HG03442 (cell line): Measurements from ENCODE around the gene EPB42.
"Not testable (repeated sequence)": the region's sequence is repeated elsewhere in the genome, so short reads cannot be mapped to it uniquely, and the experiment has no call there.

Experiments used
- ATAC-seq: cut with Tn5 transposase; IDR thresholded peaks from one replicate; pipeline ENCODE4 v1.9.1; 2021; ENCODE audit warnings: mild to moderate bottlenecking, moderate library complexity; ENCODE audit not compliant: unreplicated experiment

The EPB42 gene

DNA sequence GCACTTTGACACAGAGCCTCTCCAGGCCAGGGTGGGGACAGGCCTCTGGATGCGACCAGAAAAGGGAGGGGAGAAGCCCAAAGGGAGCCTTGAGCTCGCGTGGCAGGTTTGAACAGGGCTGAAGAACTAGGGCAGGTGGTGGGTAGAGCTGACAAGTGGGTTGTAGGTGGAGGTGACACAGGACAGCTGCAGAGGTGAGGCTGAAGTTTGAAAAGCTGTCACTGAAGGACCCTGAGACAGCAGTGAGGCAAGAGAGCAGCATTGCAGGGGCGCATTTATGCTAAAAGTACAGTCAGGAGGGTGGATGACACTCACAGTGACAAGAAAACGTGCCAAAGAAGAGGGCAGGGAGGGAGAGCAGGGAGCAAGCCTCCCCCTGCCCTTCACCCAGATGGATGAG is 21.8 kb upstream of the EPB42 start:
- ATAC-seq = no peak

DNA sequence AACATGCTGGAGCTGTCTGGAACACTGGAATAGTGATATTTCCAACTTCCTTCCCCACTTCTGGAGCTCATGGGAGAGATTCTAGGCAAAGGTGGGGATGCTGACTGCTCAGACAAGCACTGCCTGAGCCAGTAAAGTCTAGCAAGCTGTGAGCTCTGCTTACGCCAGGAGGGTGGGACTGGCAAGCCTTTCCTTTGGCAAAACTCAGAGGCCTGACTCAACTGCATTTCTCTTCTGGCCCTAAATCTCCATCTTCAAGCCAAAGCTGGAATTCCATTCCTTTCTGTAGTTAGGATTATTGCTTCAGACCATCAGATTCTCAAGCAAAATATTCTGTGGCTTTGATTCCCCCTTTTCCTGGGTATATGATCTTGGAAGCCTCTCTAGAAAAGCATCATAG is 20.3 kb upstream of the EPB42 start:
- no peak for ATAC-seq

DNA sequence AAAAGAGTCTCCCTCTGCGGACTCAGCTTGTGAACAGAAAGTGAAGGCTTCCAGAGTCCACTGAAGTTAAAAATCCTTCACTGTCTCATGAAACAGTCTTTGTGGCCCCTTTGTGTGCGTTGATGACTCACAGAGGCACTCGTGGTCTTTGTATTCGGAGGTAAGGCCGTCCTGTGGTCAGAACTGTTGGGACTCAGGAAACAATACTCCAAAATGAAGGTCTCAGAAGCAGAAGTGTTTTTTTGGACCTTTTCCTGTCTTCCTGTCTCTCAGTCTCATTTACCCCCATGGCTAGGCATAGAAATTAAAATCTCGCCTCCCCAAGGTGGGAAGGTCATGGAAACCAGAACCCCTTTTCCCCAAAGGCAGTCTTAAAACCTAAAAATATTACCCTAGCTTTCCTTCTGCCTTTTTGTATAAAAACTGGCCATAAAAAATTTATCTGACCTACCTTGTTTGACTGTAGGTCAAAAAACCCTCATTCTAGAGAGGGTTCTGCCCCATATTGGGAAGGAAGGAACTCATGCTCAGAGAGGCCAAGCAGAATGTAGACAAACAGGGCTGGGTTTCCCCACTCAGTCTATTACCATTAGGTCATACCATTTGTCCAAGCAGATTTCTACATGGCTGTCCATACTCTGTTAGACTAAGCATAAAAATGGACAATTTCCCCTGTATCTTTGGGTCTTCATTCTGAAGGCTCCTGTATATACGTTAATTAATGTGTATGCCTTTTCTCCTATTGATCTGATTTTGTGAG is 19.1 kb upstream of the EPB42 start:
- peak; percentile 58 for ATAC-seq

DNA sequence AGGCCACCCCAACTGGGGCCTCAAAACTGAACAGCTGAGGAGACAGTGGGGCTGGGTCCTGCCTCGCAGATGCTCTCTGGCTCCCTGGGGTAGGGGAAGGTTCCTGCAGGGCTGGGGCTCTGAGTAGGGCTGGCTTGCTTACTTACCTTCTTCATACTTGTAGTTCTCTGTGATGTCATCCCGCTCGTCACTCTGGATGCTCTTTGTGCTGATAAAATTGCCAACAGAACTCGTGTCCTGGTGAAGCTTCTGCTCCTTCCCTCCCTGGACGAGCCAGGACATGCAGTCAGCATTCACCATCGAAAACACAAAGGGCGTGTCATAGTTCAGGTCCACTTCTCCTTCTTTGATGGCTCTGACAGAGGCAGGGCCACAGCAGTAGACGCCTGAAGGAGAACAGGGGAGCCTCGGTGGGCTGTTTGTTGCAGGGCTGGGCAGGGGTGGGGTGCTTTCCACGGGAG is 17.9 kb upstream of the EPB42 start:
- no peak for ATAC-seq

DNA sequence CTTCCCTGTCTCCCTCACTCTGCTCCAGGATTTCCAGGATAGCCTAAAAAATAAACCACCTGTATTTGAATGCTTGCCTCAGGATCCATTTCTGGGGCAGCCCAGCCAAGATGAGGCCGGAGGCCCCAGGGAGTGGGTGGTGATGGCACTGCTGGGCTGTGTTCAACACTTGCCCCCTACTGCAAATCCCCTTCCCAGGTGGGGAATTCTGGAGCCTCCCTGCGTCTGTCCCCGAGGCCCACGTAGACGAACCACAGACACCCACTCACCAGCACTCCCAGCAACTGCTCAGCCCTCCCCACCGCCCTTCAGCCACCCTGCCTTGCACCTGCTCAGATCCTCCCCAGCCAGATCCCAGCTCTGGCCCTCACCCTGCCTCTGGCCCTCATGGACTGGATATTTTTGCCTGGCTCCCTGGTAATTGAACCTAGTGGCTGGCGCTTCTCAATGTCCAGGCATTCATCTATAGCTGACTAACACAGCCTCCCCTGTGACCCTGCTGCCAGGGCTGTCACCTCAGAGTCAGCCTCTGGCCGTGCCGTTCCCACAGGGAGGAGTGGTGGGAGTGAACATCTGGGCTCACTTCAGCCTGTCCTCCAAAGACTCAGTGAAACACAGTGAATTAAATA is 17.1 kb upstream of the EPB42 start:
- ATAC-seq = no peak

DNA sequence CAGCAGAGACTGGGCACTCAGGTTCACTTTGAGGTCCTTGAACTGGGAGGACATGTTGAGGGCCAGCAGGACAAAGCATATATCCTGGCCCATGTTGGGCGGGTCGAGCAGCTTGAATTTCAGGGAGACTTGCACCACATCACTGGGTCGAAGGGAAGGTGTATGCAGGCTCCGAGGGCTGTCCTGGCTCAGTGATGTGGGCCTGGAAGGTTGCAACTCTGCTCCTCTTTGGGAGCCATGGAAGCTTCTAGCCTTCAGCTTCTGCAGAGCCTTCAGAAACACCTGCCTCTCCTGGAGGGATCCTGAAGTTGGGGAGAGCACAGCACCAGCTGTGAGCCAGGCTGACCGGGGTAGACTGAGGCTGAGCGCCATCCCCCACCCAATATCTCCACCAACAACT is 14.7 kb upstream of the EPB42 start:
- no peak for ATAC-seq

DNA sequence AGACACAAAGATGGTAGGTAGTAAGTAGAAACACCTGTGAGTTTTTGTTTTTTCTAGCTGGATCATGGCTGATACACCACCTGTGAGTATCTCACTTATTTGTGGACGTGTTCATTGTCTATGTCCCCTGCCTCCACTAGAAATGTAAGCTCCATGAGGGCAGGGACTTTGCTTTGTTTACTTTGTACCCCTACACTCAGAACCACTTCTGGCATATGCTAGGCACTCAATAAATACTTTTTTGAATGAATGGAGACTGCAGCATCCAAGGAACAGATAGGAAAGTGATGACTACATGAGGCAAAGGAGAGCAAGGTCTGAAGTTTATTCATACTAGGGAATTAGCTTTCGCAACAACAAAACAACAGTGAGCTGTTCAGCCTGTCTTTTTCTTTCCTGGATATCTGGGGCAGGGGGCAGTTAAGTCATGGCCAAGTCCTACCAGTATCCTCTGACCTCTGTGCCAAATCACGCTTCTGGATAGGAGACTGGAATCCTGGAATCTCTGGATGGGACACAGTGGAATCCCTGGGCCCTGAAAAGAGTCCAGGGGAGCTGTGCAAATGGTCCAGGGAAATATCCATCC is 11.6 kb upstream of the EPB42 start:
- ATAC-seq = no peak

DNA sequence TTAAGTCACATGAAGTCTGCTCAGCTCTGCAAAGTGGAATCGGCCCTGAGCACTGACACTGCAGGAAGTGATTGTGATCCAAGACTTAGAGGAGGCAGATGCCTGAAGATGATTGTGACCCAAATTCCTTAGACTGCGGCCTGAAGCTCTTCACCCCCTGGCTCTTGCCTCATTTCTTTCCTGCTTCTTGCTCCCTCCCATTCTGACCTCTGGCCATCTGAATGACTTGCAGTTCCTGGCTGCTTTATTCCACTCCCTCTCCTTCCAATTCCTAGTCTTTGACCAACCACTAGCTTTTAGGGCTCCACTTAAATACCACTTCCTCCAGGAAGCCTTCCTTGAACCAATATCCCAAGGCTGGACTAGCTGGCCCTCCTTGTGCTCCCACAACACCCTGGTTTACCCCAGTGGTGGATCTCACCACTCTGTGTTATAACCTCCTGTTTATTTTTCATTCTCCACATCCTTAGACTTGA is 9.9 kb upstream of the EPB42 start:
- no peak for ATAC-seq

DNA sequence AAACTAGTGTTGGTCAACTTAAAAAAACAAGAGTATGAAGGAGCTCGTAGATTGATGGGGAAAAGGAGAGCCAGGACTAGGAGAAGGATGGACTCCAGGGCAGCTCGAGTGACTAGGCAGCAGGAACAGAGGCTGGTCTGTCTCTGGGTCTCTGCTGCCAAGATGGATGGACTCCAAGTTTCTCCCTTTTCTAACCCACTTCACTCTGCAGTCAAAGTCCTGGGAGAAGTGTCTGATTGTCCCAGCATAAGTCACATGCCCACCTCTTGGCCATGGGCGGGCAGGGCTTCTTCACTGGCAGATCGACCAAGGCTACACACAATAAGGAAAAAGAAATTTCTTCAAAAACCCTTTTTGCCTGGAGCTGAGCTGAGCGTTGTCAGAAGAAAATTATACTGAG is 9.2 kb upstream of the EPB42 start:
- no peak for ATAC-seq

DNA sequence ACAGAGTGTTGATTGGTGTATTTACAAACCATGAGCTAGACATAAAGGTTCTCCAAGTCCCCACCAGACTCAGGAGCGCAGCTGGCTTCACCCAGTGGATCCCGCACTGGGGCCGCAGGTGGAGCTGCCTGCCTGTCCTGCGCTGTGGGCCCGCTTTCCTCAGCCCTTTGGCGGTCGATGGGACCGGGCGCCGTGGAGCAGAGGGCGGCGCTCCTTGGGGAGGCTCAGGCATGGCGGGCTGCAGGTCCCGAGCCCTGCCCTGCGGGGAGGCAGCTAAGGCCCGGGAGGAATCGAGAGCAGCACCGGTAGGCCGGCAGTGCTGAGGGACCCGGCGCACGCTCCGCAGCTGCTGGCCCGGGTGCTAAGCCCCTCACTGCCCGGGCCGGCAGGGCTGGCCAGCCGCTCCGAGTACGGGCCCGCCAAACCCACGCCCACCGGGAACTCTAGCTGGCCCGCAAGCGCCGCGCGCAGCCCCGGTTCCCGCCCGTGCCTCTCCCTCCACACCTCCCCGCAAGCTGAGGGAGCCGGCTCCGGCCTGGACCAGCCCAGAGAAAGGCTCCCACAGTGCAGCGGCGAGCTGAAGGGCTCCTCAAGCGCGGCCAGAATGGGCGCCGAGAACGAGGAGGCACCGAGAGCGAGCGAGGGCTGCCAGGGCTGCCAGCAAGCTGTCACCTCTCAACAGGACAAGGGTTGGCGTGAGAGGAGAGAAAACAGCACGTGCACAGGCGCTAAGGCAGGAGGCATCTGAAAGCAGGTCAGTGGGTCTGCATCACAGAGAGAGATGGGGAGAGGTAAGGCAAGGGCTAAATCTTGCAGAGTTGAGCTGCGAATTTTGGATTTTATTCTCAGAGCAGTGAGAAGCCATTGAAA is 5.9 kb upstream of the EPB42 start:
- no peak for ATAC-seq

DNA sequence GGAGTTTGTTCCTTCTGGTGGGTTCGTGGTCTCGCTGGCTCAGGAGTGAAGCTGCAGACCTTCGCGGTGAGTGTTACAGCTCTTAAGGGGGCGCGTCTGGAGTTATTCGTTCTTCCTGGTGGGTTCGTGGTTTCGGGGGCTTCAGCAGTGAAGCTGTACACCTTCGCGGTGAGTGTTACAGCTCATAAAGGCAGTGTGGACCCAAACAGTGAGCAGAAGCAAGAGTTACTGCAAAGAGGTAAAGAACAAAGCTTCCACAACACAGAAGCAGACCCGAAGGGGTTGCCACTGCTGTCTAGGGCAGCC is 5.1 kb upstream of the EPB42 start:
- ATAC-seq = not testable (repeated sequence)

DNA sequence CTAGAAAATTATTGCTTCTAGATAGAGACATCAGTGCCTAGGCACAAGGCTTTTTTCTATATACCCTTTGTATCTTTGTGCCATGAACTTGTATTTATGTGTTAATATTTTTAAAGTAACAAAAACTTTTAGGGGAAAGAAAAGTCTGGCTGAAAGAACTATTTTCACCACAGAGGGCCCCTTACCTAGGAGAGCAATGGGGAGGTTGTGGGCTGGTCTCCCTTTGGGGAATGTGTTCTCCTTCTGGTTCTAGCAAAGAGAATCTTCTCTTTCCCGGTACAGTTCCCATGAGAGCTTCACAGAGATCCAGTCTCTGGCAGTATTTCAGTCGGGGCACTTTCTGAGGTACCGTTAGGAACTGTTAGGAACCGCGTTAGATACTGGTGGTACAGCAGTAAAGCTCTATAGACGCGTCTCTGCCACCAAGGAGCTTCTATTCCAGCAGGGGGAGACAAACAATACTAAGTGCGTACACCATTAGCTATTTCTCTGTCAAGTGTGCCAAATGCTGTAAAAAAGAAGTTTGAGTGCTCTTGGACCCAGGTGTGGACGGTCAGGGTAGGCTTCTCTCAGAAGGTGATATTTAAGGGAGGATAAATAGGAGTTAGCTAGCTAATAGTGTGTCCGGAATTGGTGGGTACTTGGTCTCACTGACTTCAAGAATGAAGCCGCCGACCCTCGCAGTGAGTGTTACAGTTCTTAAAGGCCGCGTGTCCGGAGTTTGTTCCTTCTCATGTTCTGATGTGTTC is 4.6 kb upstream of the EPB42 start:
- ATAC-seq = no peak

DNA sequence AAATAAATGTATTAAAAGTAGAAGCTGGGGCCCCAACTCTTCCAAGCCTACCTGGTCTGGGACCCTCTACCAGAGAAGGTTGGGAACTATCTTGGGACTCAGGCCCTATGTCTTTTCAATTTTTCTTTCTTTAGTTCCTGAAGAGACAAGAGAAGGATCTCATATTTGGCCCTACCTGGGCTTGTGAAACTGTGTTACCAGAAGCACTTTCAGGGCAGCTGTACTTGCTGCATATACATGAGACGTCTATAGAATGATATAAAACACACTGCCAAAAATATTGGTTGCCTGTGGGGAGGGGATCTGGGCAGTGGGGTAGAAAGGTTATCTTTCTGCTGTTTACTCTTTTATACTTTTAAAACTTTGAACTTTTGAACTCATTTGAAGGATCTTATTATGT is 604 bp upstream of the EPB42 start:
- ATAC-seq = no peak

DNA sequence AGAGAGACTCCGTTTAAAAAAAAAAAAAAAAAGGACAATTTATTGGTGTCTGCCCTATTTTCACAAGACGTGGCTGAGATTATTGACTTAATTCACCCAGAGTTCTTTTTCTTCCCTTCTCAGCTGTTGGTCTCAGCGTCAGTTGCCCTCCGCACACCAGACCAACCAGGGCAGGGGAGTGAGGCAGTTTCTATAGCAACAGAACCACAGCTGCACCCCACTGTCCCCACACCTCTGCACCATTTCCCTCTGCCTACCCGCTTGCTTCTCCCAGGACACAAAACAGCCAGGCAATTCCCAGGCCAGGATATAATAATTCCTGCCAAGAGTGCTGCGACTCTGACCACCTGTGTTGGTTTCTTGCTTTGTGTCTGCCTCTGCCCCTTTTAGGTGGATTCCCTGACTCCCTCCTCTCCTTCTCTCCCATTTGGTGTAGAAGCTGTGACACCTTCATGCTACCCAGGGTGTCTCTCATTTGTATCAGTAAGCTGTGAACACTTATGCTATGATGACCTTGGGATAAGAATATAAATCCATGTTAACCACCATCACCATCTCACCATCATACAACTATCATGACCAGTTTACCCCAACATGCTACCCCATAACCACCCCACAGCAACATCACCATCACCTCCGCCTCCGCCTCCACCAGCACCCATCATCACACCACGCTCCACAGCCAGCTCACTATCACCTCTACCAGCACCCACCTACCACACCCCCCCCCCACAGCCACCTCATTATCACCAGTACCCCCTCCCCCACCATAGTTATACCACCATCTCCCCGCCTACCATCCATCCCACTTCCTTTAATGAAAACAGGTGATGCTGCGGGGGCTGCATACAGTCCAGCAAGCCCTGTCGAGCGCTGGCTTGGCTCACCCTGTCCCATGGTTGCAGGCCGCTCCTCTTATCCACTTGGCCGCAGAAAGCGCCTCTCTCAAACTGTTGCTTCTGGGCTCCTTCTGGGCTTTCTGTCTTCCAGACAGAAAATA is 589 bp downstream of the EPB42 start:
- ATAC-seq = no peak

DNA sequence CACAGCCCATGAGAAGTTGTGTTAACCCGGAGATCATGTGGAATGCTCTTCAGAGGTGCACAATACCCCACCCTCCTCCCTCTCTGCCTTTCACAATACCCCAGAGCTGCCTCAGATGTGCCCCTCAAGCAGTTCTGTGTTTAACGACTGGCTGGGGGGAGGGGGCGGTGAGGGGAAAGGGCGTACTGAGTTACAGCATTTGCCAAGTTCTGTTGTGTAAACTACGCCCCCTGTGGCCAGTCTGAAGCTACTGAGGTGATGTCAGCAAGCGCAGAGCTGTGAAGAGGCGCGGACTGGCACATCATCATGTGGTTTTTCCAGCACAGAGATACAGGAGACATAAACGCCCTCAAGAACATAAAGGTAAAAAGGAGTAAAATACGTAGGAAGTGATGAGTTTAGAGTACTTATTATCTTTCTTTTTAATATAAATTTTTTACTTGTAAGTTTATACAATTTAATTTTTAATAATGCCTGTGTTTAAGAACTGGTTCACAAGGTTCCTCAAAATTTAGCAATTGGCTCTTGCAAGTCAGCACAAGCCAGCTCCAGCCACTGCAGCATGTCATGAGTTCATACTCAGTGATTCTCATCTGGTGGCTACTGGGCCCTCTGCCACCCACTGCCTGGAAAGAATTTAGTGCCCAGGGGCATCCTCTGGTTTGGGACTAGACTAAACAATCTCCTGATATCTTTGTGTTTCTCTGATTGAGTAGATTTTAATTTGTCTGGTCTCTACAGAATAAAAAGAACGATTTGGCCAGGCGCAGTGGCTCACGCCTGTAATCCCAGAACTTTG is 1.7 kb downstream of the EPB42 start:
- ATAC-seq = no peak

DNA sequence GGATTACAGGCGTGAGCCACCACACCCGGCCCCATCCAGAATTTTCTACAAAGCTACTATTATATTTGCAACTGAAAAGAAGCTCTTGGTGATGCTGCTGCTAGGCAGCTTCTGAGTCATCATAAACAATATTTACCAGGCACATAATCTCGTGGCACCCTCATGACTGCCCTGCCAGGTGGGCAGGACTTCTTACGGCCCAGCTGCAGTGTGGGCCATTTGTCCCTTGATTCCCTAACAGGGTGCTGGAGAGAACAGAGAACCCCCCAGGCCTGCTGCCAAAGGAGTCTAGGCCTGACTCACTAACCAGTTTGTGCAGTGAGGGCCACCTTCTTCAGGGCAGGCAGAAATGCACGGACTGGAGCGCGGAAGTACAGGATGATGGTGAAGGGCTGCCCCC is 4.9 kb downstream of the EPB42 start:
- ATAC-seq = no peak

DNA sequence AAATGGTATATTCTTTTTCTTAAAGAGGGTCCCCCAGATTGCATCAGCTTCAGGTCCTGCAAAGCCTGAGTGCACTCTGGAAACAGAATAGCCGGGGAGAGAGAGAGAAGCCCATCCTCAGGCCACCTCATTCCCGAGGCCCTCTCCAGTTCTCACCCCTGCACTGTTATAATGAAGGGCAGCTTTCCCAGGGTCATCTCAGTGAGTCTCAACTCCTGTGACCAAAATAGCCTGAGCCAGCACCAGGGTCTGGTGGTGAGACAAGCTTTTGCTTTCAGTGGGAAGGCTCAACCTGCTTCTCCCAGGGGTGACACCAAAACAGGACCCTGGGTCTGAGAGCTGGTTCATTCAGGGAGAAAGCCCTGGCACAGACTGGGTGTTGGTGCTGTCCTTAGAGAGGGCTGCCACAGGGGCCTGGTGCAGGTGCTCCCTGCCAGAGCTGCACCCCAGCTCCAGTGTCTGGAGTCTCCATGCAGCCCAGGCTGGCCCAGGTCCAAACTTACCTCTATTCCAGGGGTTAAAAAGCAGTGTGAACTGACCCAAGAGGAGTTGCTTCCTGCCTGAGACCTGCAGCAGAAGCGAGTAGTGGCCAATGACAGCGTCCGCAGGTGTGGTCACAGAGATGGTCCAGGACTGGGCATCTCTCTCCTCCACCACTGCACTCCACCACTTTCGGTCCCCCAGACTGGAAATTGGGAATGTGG is 6.1 kb downstream of the EPB42 start:
- no peak for ATAC-seq

DNA sequence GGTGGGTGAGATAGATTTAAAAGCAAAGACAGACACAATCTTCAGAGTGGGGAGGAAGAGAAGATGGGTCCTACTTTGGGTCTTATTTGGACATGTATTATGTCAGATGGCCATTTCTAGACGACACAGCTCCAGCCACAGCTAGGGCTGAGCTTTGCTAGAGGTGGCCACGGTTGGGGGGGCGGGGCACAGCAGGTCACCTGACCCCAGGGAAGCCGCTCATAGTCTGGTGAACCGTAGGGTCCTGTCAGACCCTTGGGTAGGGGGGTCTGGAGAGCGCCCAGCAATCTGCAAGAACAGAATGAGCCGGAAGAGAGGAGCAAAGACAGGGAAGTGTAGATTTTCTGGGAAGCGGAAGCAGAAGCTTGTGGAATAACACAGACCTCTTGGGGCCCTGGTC is 6.6 kb downstream of the EPB42 start:
- no peak for ATAC-seq
